Fibroblast of skin of left biceps (primary cell): ENCODE data around the gene SLC35F3.

Source experiments
- DNase-seq, 2 experiments: peaks; one replicate each; pipeline ENCODE4 v3.0.0-alpha.2; 2013; ENCODE audit warnings: low read depth in 2 of 2

SLC35F3 gene

GRCh38 chr1:233972563-233972950 lies 68.1 kb downstream of the SLC35F3 start:
- no peak for DNase-seq

DNA sequence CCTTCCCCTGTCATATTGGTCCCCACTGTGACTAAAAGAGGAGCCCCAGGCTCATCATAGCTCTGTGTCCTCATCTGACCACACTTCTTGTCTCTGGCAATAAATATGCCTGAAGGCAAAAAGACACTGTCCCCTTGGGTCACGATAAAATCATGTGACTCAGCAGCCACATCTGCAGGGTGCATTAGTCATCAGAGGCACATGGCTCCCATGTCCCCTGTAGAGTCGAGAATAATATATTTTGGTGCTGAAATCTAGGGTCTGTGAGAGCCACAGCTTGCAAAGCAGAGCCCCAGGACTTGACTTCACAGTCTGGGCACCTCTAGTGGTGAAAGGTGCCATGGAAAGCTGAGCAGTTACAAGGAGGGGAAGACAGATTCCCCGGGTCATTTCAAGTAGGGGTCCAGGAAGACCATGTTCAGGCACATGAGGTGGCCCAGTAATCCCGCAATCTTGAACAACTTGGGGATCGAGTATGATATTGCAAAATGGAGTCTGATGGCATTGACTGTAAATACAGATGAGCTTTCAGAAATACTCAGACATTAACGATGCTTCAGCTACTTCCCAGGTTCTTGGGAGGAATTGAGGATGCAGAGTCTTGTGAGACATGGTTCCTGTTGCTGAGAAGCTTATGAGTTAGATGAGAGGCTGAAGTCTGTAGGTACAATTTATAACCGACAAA lies 68.6 kb downstream of the SLC35F3 start:
- no peak for DNase-seq

- DNase-seq: no peak
Measured at GRCh38 chr1:233975486-233975885, 71.0 kb downstream of the SLC35F3 start.

DNA sequence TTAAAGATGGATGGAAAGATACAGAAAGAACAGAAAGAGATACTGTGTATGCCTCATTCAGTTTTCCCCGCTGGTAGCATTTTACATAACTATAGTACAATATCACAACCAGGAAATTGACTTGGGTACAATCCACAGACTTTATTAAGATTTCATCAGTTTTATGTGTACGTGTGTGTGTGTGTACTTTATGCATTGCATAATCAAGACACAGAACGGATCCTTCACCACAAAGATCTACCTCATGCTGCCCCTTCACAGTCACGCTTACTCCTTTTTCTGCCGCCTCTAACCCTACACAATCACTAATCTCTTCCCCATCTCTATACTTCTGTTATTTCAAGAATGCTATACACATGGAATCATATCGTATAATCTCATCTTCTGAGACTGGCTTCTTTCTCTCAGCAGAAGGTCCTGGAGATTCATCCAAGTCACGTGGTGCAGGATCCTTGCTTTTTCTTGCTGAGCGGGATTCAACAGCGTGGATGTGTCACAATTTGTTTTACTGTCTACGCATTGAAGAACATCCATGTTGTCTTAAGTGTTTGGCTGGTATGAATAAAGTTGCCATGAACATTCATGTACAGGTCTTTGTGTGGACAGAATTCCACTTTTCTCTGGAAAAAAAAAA lies 76.7 kb downstream of the SLC35F3 start:
- no peak for DNase-seq

DNA sequence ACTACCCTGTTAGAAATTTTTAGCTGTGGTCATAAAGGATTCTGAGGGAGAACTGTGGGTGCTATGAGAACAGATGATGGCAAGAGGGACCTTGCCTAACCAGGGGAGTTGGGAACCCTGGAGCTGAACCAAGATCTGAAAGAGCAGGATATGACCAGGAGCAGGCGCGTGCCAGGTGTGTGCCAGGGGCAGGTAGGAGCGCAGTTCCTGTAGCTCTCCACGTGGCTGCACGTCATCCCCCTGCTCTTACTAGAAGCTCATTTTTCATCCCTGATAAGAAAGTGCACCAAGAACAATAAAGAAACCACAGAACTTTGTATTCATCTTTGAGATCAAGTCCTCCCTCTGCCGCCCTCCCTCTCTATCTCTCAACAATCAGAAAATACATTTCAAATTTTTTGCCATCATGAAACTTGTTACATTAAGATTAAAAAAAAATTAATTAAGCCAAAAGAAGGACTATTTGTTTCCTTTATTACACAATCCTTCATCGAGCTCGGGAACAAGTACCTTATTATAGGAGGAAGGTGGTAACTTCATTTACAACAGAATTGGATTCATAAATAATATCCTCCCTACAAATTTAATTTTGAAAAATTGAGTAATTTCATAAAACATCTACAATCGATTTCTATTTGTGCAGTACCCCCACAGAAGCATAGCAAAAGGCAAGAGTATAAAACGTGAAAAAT lies 78.5 kb downstream of the SLC35F3 start:
- DNase-seq: no peak

DNA sequence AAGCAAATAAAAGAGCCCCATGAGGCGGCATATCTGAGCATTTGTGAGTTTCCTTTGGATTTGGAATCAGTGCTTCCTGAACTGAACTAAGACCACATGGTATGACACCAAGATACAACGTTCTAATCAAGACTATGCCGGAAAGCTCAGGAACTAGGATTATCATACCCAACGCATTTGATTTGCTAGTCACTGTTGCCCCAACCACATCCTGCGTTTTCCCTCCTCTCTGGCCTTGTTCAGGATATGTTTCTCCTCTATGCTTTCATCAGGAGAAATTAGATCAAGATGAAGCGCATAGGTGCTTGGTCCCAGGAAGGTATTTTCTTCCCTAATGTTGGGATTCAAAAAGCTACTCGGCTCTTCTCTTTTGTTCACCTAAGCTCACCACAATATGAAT lies 79.3 kb downstream of the SLC35F3 start:
- no peak for DNase-seq

DNA sequence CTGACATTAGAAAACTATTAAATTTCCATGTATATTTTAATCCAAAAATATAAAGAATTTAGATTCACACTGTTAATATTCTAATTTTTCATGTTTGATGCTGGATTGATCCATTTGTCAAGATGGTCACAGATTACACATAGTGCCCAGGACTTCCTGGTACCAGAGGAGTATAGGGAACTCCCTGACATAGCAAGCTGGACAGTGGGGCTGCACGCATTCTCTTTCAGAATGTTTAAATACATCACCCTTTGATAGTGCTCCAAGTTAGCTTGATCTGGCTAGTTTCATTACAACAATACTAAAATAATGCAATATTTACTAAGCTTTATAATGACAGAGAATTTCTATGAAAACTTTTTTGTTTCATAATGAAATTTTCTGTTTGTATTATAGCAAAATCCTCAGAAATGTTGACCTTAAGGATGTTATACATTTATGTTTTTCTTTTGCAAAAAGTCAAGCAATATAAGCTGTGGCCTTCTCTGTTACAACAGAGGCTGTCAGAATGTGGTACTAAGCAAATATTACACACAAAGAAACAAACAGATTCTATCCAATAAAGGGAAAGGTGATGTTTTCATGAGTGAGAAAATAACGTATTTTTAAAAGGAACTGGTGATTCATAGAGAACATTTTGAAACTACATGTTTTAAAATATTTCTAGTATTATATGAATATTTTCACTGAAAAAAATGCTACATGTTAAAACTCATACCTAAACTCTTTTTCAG lies 84.7 kb downstream of the SLC35F3 start:
- DNase-seq: no peak

- no peak for DNase-seq
Measured at GRCh38 chr1:233990486-233990885, 86.0 kb downstream of the SLC35F3 start.

DNA sequence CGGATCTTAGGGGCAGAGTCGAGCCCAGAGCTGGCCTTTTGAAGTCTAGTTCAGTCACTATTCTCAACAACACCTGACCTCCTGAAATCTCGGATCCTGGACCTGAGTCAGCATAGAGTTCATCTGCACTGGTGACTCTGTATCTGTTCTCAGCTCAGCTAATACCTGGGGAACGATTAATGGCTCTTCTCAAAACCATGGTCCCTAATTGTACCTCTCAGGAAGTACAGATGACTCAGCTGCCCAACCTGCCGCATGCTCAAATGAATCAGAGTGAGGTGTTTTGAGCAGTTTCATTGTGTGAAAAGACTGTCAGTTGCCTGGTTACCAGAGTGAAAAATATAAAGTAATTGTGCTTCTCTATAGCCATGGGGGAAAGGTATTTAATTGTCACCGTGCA lies 89.2 kb downstream of the SLC35F3 start:
- DNase-seq: no peak

DNA sequence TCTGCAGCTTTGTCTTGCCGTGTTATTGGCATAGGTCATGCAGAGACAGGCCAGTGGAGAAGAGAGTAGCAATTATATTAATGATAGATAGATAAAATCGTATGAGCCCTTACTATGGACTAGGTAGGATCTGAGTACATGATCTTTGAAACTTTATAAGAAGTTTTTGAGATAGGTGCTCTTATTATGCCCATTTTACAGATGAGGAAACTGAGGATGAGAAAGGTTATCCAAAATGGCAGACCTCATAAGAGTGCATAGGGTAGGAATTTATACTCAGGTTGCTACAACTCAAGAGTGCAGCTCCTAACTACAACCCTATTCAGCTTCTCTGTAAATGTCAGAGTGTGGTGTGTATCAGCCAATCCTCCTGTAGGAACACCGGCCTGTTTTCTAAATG lies 89.6 kb downstream of the SLC35F3 start:
- no peak for DNase-seq

DNA sequence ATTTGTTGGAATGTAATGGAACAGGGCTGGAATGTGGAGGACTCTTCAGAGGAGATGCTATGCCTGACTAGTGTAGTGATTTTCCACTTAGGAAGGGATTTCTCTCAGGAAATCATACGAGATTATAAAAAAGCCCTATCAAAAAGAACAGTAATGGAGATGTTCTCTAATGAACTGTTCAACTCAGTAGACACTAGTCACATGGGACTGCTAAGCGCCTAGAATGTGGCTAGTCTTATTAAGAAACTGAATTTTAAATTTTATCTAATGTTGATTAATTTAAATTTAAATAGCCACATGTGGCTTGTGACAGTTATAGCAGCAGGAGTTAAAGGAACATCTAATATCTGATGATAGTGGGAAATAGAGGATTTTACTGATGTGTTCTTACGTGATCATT lies 94.0 kb downstream of the SLC35F3 start:
- DNase-seq: no peak

GRCh38 chr1:233998891-233999290 lies 94.4 kb downstream of the SLC35F3 start:
- DNase-seq: no peak

- no peak for DNase-seq
Measured at GRCh38 chr1:234000557-234001041, 96.1 kb downstream of the SLC35F3 start.

GRCh38 chr1:234001817-234002216 lies 97.3 kb downstream of the SLC35F3 start:
- no peak for DNase-seq

DNA sequence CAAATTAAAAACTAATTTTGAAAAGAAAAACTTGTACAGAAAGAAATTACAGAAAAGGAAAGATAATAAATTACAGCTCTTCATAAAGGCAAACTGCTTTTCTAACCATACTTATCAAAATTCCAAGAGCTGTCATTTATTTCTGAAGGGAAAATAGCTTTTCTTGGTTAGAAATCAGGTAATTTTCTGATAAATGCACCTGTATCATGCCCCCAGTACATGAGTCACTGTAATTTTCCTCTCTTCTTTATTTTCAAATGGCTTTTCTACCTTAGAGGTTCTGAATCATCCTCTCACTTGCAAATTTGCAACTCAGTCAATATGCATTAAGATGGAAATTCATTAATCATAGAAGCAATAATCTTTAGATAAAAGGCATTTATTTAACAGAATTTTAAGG lies 100.1 kb downstream of the SLC35F3 start:
- no peak for DNase-seq

DNA sequence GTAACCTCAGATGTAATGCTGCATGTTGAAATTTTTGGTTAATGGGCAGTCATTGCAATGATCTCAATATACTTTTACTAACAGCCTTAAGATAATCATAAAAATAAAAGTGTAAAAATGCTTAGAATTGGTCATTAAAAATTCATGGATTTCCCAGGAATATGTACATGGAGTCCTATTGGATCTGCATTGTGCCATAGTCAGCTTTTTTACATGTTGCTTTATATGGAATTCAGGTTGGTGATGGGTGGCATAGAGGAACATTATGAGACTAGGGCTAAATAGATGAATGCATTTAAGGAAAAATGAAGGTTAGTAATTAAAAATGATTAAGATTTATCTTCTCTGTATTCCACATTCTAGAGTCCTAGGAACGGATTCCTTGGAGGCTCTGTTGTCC lies 103.2 kb downstream of the SLC35F3 start:
- no peak for DNase-seq

DNA sequence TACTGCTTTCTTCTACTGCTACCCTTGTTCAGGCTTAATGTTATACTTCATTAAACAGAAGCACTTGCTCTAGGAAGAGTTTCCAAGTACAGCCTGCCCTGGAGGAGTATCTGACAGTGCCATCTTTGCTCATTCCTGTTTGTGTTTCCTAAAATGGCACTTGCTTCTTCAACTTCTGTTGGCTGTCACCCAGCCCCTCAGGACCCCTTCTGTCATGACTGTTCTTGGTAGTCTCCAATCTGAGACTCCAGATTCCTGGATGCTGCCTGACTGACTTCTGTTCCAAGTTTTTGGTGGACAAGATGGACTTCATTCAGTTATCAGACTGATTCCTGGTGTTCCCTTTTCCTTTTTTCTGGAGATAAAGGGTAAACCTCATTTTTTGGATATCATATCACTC lies 104.1 kb downstream of the SLC35F3 start:
- DNase-seq: no peak

- no peak for DNase-seq
Measured at GRCh38 chr1:234009668-234010067, 105.2 kb downstream of the SLC35F3 start.

- no peak for DNase-seq
Measured at GRCh38 chr1:234014208-234014607, 109.7 kb downstream of the SLC35F3 start.

DNA sequence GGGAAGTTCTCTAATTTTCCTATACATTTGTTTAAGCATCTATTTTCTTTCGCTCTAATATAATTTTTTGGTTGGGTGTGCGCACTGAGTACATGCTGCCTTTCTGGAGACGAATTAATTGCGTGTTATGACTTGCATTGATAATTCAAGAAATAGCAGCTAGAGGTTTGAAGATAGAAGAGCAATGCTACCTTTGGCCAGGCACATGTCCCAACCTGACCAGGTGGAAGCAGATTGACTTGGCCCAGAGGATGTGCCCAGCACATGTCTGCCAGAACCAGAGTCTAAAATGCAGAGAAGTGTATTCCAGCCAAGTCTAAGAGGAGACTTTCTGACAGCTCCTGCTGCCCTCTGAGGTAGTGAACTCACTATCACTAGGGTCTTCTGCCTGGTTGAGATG lies 114.3 kb downstream of the SLC35F3 start:
- DNase-seq: no peak

DNA sequence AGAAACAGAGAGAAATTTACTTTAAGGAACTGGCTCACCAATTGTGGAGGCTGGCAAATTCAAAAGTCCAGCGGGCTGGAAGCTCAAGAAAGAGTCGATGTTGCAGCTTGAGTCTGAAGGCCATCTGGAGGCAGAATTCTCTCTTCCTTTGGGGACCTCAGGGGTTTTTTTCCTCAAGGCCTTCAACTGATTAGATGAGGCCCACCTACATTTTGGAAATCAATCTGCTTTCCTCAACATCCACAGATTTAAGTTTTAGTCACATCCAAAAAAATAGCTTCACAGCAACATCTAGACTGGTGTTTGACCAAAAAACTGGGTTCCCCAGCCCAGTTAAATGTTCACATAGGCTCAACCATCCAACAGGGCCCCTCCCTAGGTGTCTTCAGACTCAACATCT lies 114.9 kb downstream of the SLC35F3 start:
- DNase-seq: no peak

DNA sequence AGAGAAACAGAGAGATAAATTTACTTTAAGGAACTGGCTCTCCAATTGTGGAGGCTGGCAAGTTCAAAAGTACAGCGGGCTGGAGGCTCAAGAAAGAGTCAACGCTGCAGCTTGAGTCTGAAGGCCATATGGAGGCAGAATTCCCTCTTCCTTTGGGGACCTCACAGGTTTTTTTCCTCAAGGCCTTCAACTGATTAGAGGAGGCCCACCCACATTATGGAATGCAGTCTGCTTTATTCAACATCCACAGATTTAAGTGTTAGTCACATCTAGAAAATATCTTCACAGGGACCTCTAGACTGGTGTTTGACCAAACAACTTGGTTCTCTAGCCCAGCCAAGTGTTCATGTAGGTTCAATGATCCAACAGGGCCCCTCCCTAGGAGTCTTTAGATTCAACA lies 117.8 kb downstream of the SLC35F3 start:
- DNase-seq: no peak
